ENCODE results near the gene HEATR5B. TPM values are rescaled to one million over a fixed set of nuclear protein-coding genes. Genes with fewer than 3 reads are reported as not detected.

The HEATR5B gene
- total and polyA plus RNA-seq, 9 of the 15 experiments (the other 6 are each of a cell fraction or from before 2014, with no cell fraction given), result 4.2 to 21.7 (median 12.2) TPM

DNA sequence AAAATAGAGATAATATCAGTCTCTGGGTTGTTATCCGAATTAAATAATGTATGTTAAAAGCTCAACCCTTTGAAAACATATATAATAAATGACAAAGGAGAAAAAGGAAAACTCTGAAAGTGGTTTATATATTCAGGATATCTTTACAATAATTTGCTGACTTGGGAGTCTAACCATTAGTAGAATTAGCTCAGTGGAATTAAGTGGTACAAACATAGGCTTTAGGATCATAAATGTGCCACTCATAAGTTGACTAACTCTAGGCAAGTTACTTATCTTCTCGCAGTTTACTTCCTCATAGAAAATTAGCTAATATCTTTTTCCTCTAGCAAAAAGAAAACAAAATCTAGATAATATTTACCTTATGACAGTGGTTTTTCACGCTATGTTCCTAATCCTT, 44.6 kb downstream of the HEATR5B start:
- peaks cover 18% of the 10 kb centered on the region; the same call in 2 of the 3 replicates for H3K36me3 ChIP-seq (ENCODE audit: control insufficient read depth, insufficient read depth, low read length)
- ChIA-PET CTCF (ENCODE audit: low intra/inter-chr PET ratio) (no interaction called here), POLR2A (no interaction called here)
- no peak for DNase-seq (ENCODE audit: extremely low read depth in 1 of 4, low spot score in 3 of 4)
- in situ Hi-C loops (cut with MboI) (no loop called here), intact Hi-C loops (cut with micrococcal nuclease) (no loop called here)
- no peak overlapping the region for H3K4me3 ChIP-seq
- H2AFZ ChIP-seq (ENCODE audit: low read depth, low read length), result no peak overlapping the region
- H3K27me3 ChIP-seq (ENCODE audit: control insufficient read depth in 2 of 2, insufficient read depth in 2 of 2, low read length in 2 of 2), result no peaks in the 10 kb centered on the region
- no peak overlapping the region for H3K9ac ChIP-seq (ENCODE audit: insufficient read depth in 1 of 2, low read depth in 2 of 2, low read length in 2 of 2)
- H3K4me1 ChIP-seq (replicated peaks in 1 of 2; ENCODE audit: control insufficient read depth in 2 of 2, insufficient read depth in 2 of 2, low read length in 2 of 2), result no peaks in the 10 kb centered on the region
- TF ChIP-seq C11orf30 (IDR thresholded peaks at IDR 0.05; ENCODE audit: low read depth), result peak; percentile 28; the same call in 1 of the 2 replicates
- TF ChIP-seq BRD4 (IDR thresholded peaks at IDR 0.05), result no peak
- peak; percentile 26 for TF ChIP-seq MAFF (IDR thresholded peaks at IDR 0.05; ENCODE audit: low read length)
- TF ChIP-seq ZC3H8 (IDR thresholded peaks at IDR 0.05), result no peak
- TF ChIP-seq ADNP (tag; IDR thresholded peaks at IDR 0.05), result no peak
- no peak for TF ChIP-seq MEF2D (tag; conservative IDR thresholded peaks at IDR 0.05; ENCODE audit: low read depth)
- no peak for TF ChIP-seq TAF1 (IDR thresholded peaks at IDR 0.05; ENCODE audit: control insufficient read depth, extremely low read depth, insufficient read depth, low read length, severe bottlenecking)
- TF ChIP-seq ZNF707 (CRISPR knock-in tag; conservative IDR thresholded peaks at IDR 0.05), result no peak
- TF ChIP-seq EP400 (IDR thresholded peaks at IDR 0.05), result no peak
- TF ChIP-seq ZNF253 (CRISPR knock-in tag; conservative IDR thresholded peaks at IDR 0.05), result no peak
- TF ChIP-seq ZNF316 (IDR thresholded peaks at IDR 0.05), result peak; percentile 41
- FAIRE-seq, result no peak
- BruUV-seq (replicated peaks), result no TSS peak
- WGBS (ENCODE audit: insufficient coverage, low coverage, missing lambda C conversion rate), result 79% methylated on average over 3 of the region's 3 CpGs
- no peaks in the 10 kb centered on the region for H3K79me2 ChIP-seq (ENCODE audit: control insufficient read depth, insufficient read depth, low read length)
- ATAC-seq, result no peak
- H3K9me1 ChIP-seq (ENCODE audit: control insufficient read depth, insufficient read depth, low read length), result no peaks in the 10 kb centered on the region
- H3K4me2 ChIP-seq (ENCODE audit: insufficient read depth, low read length), result no peak overlapping the region
- H3K27ac ChIP-seq (ENCODE audit: extremely low read depth, low read depth, low read length), result no peak overlapping the region
- H3K9me3 ChIP-seq (replicated peaks; ENCODE audit: control insufficient read depth, insufficient read depth, low read depth, low read length), result no peaks in the 10 kb centered on the region
- no peaks in the 10 kb centered on the region for H4K20me1 ChIP-seq (replicated peaks; ENCODE audit: control insufficient read depth, insufficient read depth, low read length)
